ENCODE measurements around the gene TBX10. TPM values are rescaled to one million over a fixed set of nuclear protein-coding genes. Genes with fewer than 3 reads are reported as not detected.
"Not testable (repeated sequence)": the region's sequence is repeated elsewhere in the genome, so short reads cannot be mapped to it uniquely, and the experiment has no call there.

Gene TBX10
- total and polyA plus RNA-seq, 4 experiments from 2014 or later: not detected

DNA sequence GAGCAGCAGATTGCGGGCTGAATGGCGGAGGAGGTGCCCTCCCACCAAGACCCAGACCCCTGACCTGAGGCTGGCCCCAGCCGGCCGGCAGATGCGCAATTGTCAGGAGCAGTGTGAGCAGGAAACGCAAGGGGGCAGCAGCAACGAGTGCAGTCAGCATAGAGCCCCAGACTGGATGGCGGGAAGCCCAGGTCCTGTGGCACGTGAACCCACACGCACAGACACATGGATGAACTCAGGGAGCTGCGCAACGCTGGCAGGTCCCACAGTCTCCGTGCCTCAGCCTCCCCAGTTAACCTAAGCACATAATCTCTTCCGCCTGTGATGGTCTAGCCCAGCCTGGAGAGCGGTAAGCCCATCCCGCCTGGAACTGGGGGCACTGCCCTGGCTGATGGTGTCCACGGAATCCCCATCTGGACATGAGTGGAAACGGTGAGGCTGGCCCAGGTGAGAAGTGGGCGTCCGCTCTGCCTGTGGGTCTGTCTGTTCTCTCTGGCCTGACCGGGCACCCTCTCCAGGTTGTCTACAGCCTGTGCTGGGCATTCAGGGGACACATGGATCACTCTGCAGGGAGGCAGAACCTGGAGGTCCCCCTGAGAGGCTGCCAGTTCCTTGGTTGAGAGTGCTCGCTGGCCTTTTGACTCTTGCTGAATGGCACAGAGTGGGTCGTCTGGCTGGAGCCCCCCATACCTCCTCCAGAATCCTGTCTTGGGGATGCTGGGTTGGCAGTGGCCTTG lies 626 bp upstream of the TBX10 start:
- ChIA-PET CTCF (ENCODE audit: partially characterized antibody) (interaction anchor here (3.6 kb wide), 1 partner anchor 18 kb away, joined by 19 read pairs; no protein-coding TSS in a partner anchor), POLR2A (ENCODE audit: partially characterized antibody) (no interaction called here)
- Histone ChIP-seq H3K27me3 (ENCODE audit: insufficient read depth, low read length) (no peaks in the 10 kb centered on the region), H3K27ac (ENCODE audit: low read depth, low read length) (no peak overlapping the region), H3K4me1 (ENCODE audit: insufficient read depth, low read length) (no peaks in the 10 kb centered on the region), H3K36me3 (ENCODE audit: insufficient read depth, low read length) (no peaks in the 10 kb centered on the region), H3K4me3 (ENCODE audit: low read length in 2 of 2) (no peak overlapping the region), H3K9me3 (ENCODE audit: control insufficient read depth in 1 of 2, low read length in 2 of 2) (no peaks in the 10 kb centered on the region)
- DNase-seq: peak in 4 of 5 donors; percentile 49 to 56 (median 51)
- no peak overlapping the region for H3K4me3 Mint-ChIP-seq
- intact Hi-C loops (cut with micrococcal nuclease): loop anchor here (1.0 kb wide), 1 partner anchor 19 kb away; no protein-coding TSS in a partner anchor
- H3K27ac Mint-ChIP-seq: peak overlapping the region in 1 of 7 donors; percentile 9
- H3K9me3 Mint-ChIP-seq: peaks cover 0 to 3% (median 0%) of the 10 kb centered on the region in 8 donors
- H3K36me3 Mint-ChIP-seq: no peaks in the 10 kb centered on the region
- peaks cover 0 to 5% (median under 1%) of the 10 kb centered on the region in 4 donors for H3K4me1 Mint-ChIP-seq
- H3K27me3 Mint-ChIP-seq: no peaks in the 10 kb centered on the region

DNA sequence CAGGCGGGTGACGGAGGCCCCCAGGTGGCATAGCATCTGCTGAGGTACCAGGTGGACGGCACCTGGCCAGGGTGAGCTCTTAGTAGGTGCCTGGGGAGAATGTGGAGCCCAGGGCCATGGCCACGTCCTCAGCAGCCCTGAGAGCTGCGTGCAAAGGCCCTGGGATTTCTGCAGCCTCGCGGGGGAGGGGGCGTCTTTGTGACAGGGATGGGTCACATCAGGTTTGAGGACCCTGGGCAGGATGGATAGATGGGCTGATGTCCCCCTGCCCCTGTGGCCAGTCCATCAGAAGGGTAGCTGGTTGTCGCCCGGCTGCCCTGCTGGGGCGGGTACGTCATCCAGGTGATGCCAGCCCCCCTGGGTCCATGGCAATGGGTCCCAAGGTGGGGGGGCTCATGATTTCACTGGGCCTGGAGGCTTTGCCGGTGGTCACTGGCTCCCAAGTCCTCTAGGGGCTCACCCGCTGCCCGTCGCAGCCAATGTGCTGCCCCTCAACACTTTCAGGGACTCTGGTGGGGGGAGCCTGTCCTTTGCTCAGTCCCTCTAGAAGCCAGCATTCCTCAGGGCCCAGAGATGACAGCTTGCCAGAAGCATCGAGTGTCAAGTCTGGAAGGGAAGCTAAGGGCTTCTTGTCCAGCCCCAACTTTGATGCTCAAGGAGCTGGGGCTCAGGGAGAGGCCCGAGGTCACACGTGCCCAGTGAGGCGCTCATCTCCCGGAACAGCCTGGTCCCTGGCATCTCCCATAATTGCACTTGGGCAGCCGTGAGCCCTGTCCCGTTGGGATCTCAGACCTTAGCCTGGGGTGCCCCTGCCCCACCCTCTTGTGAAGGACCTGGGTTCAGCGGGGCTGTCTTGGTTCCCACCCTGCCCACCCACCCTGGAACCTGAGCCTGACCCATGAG lies 777 bp downstream of the TBX10 start:
- Mint-ChIP-seq H3K4me3 (no peak overlapping the region), H3K27ac (no peak overlapping the region), H3K9me3 (no peaks in the 10 kb centered on the region), H3K4me1 (peaks cover 0 to 5% (median 0%) of the 10 kb centered on the region in 4 donors), H3K36me3 (no peaks in the 10 kb centered on the region), H3K27me3 (no peaks in the 10 kb centered on the region)
- POLR2A ChIA-PET (ENCODE audit: partially characterized antibody): no interaction called here
- intact Hi-C loops (cut with micrococcal nuclease): no loop called here
- H3K9me3 ChIP-seq (ENCODE audit: control insufficient read depth in 1 of 2, low read length in 2 of 2): no peaks in the 10 kb centered on the region
- no peak overlapping the region for H3K4me3 ChIP-seq (ENCODE audit: low read length in 2 of 2)
- no peaks in the 10 kb centered on the region for H3K27me3 ChIP-seq (ENCODE audit: insufficient read depth, low read length)
- CTCF ChIA-PET (ENCODE audit: partially characterized antibody): interaction anchor here (1.7 to 3.6 kb wide), 2 partner anchors 12 to 19 kb away, joined by 6 to 19 read pairs; partner anchors contain the start of gene ACY3
- H3K36me3 ChIP-seq (ENCODE audit: insufficient read depth, low read length): no peaks in the 10 kb centered on the region
- H3K4me1 ChIP-seq (ENCODE audit: insufficient read depth, low read length): no peaks in the 10 kb centered on the region
- no peak overlapping the region for H3K27ac ChIP-seq (ENCODE audit: low read depth, low read length)
- DNase-seq: no peak

DNA sequence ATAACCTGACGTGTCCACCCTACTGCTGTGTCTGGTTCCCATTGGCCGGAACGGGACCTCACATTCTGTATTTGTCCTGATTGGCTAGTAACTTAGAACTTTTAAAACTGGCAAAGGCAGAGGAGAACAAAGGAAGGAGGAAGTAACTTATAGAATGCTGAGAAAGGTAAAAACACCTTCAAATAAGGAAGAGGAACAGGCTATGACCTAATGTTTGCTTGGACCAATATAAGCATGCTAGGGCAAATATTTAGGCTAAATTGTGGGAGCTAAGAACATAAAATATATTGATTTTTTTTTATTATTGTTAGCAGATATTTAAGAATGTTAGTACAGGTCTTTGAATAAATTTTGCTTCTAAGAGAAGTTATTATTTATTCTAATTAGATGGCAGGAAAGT lies 2.1 kb downstream of the TBX10 start:
- H3K4me3 ChIP-seq (ENCODE audit: low read length in 2 of 2); H3K36me3 Mint-ChIP-seq; intact Hi-C loops (cut with micrococcal nuclease); H3K9me3 Mint-ChIP-seq; H3K4me1 Mint-ChIP-seq; H3K27me3 ChIP-seq (ENCODE audit: insufficient read depth, low read length); H3K27ac ChIP-seq (ENCODE audit: low read depth, low read length); H3K27ac Mint-ChIP-seq; H3K4me1 ChIP-seq (ENCODE audit: insufficient read depth, low read length); H3K4me3 Mint-ChIP-seq; H3K27me3 Mint-ChIP-seq; DNase-seq; H3K36me3 ChIP-seq (ENCODE audit: insufficient read depth, low read length); POLR2A ChIA-PET (ENCODE audit: partially characterized antibody); H3K9me3 ChIP-seq (ENCODE audit: control insufficient read depth in 1 of 2, low read length in 2 of 2): not testable (repeated sequence)
- CTCF ChIA-PET (ENCODE audit: partially characterized antibody): interaction anchor here (1.7 to 3.6 kb wide), 2 partner anchors 13 to 21 kb away, joined by 6 to 19 read pairs; partner anchors contain the start of gene ACY3

DNA sequence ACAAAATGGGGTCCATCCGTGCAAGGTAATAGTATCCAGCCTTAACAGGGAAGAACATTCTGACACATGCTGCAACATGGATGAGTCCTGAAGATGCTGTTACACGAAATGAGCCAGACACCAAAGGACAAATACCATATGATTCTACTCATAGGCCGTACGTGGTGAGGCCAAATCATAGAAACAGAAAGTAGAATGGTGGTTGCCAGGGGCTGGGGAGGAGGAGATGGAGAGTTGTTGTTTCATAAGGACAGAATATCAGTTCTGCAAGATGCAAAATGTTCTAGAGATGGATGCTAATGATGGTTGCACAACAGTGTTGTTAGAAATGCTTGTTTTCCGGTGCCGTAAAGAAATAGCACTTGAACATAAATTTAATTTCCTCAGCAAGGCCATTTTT lies 2.6 kb downstream of the TBX10 start:
- intact Hi-C loops (cut with micrococcal nuclease): no loop called here
- H3K4me3 Mint-ChIP-seq: no peak overlapping the region
- Histone ChIP-seq H3K4me1 (ENCODE audit: insufficient read depth, low read length) (no peaks in the 10 kb centered on the region), H3K27ac (ENCODE audit: low read depth, low read length) (no peak overlapping the region), H3K9me3 (ENCODE audit: control insufficient read depth in 1 of 2, low read length in 2 of 2) (no peaks in the 10 kb centered on the region), H3K36me3 (ENCODE audit: insufficient read depth, low read length) (no peaks in the 10 kb centered on the region), H3K4me3 (ENCODE audit: low read length in 2 of 2) (no peak overlapping the region), H3K27me3 (ENCODE audit: insufficient read depth, low read length) (no peaks in the 10 kb centered on the region)
- no peaks in the 10 kb centered on the region for H3K36me3 Mint-ChIP-seq
- no peak overlapping the region for H3K27ac Mint-ChIP-seq
- ChIA-PET POLR2A (ENCODE audit: partially characterized antibody) (no interaction called here), CTCF (ENCODE audit: partially characterized antibody) (interaction anchor here (1.1 to 3.6 kb wide), 3 partner anchors 14 to 21 kb away, joined by 3 to 19 read pairs (median 6); partner anchors contain the start of gene ACY3)
- no peaks in the 10 kb centered on the region for H3K27me3 Mint-ChIP-seq
- H3K9me3 Mint-ChIP-seq: no peaks in the 10 kb centered on the region
- DNase-seq: no peak
- peaks cover 0 to 5% (median 0%) of the 10 kb centered on the region in 4 donors for H3K4me1 Mint-ChIP-seq

DNA sequence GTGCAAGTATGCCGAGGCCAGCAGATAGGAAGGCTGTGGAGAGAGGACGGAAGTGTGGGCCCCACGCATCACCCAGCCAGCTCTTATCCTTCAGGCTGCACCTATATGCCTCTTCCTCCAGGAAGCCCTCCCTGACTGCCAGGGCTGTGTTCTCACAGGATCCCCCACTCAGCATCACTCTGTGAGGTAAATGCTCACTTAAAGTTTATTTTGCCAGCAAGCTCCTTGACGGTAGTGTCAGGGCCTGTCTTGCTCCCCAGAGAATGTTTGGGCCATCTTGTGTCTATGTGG lies 4.4 kb downstream of the TBX10 start:
- H3K9me3 Mint-ChIP-seq: no peaks in the 10 kb centered on the region
- POLR2A ChIA-PET (ENCODE audit: partially characterized antibody): interaction anchor here (1.1 kb wide), 1 partner anchor 15 kb away, joined by 3 read pairs; the partner anchor contains the start of gene ACY3
- peak overlapping the region in 1 of 7 donors; percentile 68 for H3K27ac Mint-ChIP-seq
- intact Hi-C loops (cut with micrococcal nuclease): no loop called here
- CTCF ChIA-PET (ENCODE audit: partially characterized antibody): interaction anchor here (0.6 to 2.0 kb wide), 8 partner anchors 8 to 52 kb away, joined by 3 to 6 read pairs (median 4); no protein-coding TSS in a partner anchor
- peaks cover 3 to 10% (median 6%) of the 10 kb centered on the region in 4 donors for H3K4me1 Mint-ChIP-seq
- Histone ChIP-seq H3K27me3 (ENCODE audit: insufficient read depth, low read length) (no peaks in the 10 kb centered on the region), H3K9me3 (ENCODE audit: control insufficient read depth in 1 of 2, low read length in 2 of 2) (no peaks in the 10 kb centered on the region), H3K4me3 (ENCODE audit: low read length in 2 of 2) (no peak overlapping the region), H3K4me1 (ENCODE audit: insufficient read depth, low read length) (peaks cover 9% of the 10 kb centered on the region), H3K36me3 (ENCODE audit: insufficient read depth, low read length) (no peaks in the 10 kb centered on the region), H3K27ac (ENCODE audit: low read depth, low read length) (no peak overlapping the region)
- no peaks in the 10 kb centered on the region for H3K27me3 Mint-ChIP-seq
- no peak for DNase-seq
- H3K36me3 Mint-ChIP-seq: no peaks in the 10 kb centered on the region
- no peak overlapping the region for H3K4me3 Mint-ChIP-seq

DNA sequence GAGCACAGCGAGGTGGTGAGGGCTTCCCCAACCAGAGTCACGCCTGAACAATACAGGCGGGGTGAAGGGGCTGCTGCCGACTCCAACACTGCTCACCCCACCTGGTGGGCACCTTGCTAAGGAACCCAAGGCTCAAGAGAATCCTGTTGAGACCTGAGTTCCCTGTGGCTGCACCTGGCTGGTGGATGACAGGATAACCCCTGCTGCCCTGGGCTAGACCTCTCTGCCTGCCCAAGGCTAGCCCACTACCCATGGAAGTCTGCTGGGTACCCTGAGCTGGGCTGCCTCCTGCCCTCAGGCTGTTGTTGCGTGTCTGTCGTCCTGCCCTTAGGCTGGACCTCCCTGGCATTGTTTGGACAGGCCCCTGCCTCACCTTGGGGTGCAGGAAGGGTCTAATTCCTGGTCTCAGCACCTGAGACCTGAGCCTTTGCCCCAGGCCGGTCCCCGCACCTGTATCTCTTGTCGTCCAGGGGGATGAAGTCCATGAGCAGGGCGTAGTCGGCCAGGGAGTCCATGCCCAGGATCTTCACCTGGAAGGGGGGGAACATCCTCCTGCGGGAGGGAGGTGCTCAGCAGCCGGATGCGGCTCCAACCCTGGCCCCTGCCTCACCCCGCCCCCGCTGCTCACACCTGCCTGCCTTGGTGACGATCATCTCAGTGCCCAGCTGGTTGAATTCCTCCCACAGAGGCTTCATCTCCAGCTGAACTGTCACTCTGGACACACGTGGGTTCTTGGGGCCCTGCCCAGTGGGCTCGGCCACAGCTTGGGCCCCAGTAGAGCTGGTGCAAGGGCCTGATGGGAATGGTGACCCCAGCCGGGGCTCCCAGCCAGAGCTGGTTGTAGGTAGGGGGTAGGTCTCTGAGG lies 5.0 kb downstream of the TBX10 start:
- peaks cover 3 to 7% (median 5%) of the 10 kb centered on the region in 4 donors for H3K4me1 Mint-ChIP-seq
- peaks cover 9% of the 10 kb centered on the region for H3K4me1 ChIP-seq (ENCODE audit: insufficient read depth, low read length)
- H3K27ac Mint-ChIP-seq: peak overlapping the region in 1 of 7 donors; percentile 29
- no peaks in the 10 kb centered on the region for H3K27me3 ChIP-seq (ENCODE audit: insufficient read depth, low read length)
- H3K36me3 ChIP-seq (ENCODE audit: insufficient read depth, low read length): no peaks in the 10 kb centered on the region
- ChIA-PET POLR2A (ENCODE audit: partially characterized antibody) (interaction anchor here (1.1 kb wide), 1 partner anchor 16 kb away, joined by 3 read pairs; the partner anchor contains the start of gene ACY3), CTCF (ENCODE audit: partially characterized antibody) (interaction anchor here (0.6 to 2.0 kb wide), 6 partner anchors 8 to 53 kb away, joined by 3 to 6 read pairs (median 4); no protein-coding TSS in a partner anchor)
- H3K27me3 Mint-ChIP-seq: no peaks in the 10 kb centered on the region
- H3K4me3 ChIP-seq (ENCODE audit: low read length in 2 of 2): no peak overlapping the region
- no peaks in the 10 kb centered on the region for H3K36me3 Mint-ChIP-seq
- H3K9me3 Mint-ChIP-seq: no peaks in the 10 kb centered on the region
- H3K4me3 Mint-ChIP-seq: no peak overlapping the region
- no peaks in the 10 kb centered on the region for H3K9me3 ChIP-seq (ENCODE audit: control insufficient read depth in 1 of 2, low read length in 2 of 2)
- DNase-seq: no peak
- intact Hi-C loops (cut with micrococcal nuclease): no loop called here
- no peak overlapping the region for H3K27ac ChIP-seq (ENCODE audit: low read depth, low read length)
